Neural cell (in vitro differentiated cells): ENCODE measurements around the gene NUP62.

Experiments
- EP300 ChIP-seq: fragments of 450-650 bp; conservative IDR thresholded peaks from 2 replicates; pipeline ENCODE4 v1.6.1; 2014; ENCODE audit warnings: antibody characterized with exemption, mild to moderate bottlenecking, moderate library complexity; ENCODE audit not compliant: poor library complexity, severe bottlenecking
- EZH2 ChIP-seq: fragments of 200-600, 300-800 bp; shearing (Covaris generic), sonication (generic); IDR thresholded peaks from 2 replicates; pipeline ENCODE4 v1.6.1; 2014; ENCODE audit warnings: antibody characterized with exemption, low read length, borderline replicate concordance, mild to moderate bottlenecking; ENCODE audit not compliant: insufficient read depth, poor library complexity, severe bottlenecking
- RAD21 ChIP-seq: fragments of 450-650 bp; conservative IDR thresholded peaks from 2 replicates; pipeline ENCODE4 v1.6.1; 2014; ENCODE audit warnings: antibody characterized with exemption, mild to moderate bottlenecking, moderate library complexity
- TF ChIP-seq, protein P1 (sequence below): fragments of 450-650 bp; IDR thresholded peaks from 2 replicates; pipeline ENCODE4 v1.5.1; 2014; ENCODE audit warnings: antibody characterized with exemption, mild to moderate bottlenecking, moderate library complexity; ENCODE audit not compliant: poor library complexity, severe bottlenecking
- TF ChIP-seq, protein P2 (sequence below): IDR thresholded peaks from 2 replicates; pipeline ENCODE4 v1.6.1; 2012; ENCODE audit warnings: borderline replicate concordance

DNA sequence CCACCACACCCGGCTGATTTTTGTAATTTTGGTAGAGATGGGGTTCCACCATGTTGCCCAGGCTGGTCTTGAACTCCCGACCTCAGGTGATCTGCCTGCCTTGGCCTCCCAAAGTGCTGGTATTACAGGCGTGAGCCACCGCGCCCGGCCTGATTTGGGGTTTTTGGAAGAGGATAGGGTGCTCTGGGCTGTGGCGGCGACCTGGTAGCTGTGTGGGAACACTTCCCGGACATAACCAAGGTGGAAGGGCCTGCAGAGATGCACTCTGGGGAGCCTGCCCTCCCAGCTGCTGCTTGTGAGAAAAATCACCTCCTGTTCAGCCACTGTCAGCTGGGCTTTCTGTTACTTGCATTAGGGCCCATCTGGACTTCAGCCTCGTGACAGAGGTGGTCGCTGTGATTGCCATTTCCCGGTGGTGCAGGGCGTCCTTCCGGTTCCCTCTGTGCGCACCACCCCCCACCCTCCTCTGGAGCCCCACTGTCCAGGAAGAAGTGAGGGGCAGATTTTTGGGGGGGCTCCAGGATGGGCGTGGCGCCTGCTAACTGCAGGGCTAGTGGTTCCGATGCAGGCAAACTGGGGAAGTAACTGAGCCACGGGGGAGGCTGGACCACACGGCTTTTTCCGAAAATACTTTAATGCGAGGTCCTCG lies 40.1 kb downstream of the NUP62 start:
- TF ChIP-seq EP300, result no peak
- TF ChIP-seq, protein P1, sequence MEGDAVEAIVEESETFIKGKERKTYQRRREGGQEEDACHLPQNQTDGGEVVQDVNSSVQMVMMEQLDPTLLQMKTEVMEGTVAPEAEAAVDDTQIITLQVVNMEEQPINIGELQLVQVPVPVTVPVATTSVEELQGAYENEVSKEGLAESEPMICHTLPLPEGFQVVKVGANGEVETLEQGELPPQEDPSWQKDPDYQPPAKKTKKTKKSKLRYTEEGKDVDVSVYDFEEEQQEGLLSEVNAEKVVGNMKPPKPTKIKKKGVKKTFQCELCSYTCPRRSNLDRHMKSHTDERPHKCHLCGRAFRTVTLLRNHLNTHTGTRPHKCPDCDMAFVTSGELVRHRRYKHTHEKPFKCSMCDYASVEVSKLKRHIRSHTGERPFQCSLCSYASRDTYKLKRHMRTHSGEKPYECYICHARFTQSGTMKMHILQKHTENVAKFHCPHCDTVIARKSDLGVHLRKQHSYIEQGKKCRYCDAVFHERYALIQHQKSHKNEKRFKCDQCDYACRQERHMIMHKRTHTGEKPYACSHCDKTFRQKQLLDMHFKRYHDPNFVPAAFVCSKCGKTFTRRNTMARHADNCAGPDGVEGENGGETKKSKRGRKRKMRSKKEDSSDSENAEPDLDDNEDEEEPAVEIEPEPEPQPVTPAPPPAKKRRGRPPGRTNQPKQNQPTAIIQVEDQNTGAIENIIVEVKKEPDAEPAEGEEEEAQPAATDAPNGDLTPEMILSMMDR, result no peak
- TF ChIP-seq RAD21, result no peak
- TF ChIP-seq EZH2, result no peak
- TF ChIP-seq, protein P2, sequence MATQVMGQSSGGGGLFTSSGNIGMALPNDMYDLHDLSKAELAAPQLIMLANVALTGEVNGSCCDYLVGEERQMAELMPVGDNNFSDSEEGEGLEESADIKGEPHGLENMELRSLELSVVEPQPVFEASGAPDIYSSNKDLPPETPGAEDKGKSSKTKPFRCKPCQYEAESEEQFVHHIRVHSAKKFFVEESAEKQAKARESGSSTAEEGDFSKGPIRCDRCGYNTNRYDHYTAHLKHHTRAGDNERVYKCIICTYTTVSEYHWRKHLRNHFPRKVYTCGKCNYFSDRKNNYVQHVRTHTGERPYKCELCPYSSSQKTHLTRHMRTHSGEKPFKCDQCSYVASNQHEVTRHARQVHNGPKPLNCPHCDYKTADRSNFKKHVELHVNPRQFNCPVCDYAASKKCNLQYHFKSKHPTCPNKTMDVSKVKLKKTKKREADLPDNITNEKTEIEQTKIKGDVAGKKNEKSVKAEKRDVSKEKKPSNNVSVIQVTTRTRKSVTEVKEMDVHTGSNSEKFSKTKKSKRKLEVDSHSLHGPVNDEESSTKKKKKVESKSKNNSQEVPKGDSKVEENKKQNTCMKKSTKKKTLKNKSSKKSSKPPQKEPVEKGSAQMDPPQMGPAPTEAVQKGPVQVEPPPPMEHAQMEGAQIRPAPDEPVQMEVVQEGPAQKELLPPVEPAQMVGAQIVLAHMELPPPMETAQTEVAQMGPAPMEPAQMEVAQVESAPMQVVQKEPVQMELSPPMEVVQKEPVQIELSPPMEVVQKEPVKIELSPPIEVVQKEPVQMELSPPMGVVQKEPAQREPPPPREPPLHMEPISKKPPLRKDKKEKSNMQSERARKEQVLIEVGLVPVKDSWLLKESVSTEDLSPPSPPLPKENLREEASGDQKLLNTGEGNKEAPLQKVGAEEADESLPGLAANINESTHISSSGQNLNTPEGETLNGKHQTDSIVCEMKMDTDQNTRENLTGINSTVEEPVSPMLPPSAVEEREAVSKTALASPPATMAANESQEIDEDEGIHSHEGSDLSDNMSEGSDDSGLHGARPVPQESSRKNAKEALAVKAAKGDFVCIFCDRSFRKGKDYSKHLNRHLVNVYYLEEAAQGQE, result no peak
